Hematopoietic multipotent progenitor cell treated with erythropoietin and hydrocortisone succinate and interleukin-3 and kit ligand, for 8 days (in vitro differentiated cells): ENCODE measurements around the gene SNCG.
"Not testable (repeated sequence)": the region's sequence is repeated elsewhere in the genome, so short reads cannot be mapped to it uniquely, and the experiment has no call there.

ENCODE experiments used
- DNase-seq: peaks from one replicate; pipeline ENCODE4 v3.0.0-alpha.2; 2015

The SNCG gene

GRCh38 chr10:86945361-86946212 is 12.8 kb upstream of the SNCG start:
- DNase-seq: no peak

- no peak for DNase-seq
Observed at GRCh38 chr10:86946213-86947155, 11.9 kb upstream of the SNCG start.

GRCh38 chr10:86947806-86948205 is 10.6 kb upstream of the SNCG start:
- not testable (repeated sequence) for DNase-seq

- DNase-seq: no peak
Observed at GRCh38 chr10:86950349-86950748, 8.1 kb upstream of the SNCG start.

GRCh38 chr10:86951184-86951761 is 7.1 kb upstream of the SNCG start:
- DNase-seq: no peak

GRCh38 chr10:86952106-86952505 is 6.3 kb upstream of the SNCG start:
- DNase-seq: no peak

GRCh38 chr10:86952697-86953096 is 5.7 kb upstream of the SNCG start:
- not testable (repeated sequence) for DNase-seq

GRCh38 chr10:86953747-86954680 is 4.4 kb upstream of the SNCG start:
- no peak for DNase-seq

- DNase-seq: no peak
Observed at GRCh38 chr10:86954681-86955500, 3.5 kb upstream of the SNCG start.

- no peak for DNase-seq
Observed at GRCh38 chr10:86955501-86956194, 2.8 kb upstream of the SNCG start.

- no peak for DNase-seq
Observed at GRCh38 chr10:86956195-86956847, 2.1 kb upstream of the SNCG start.

GRCh38 chr10:86956848-86957448 is 1.5 kb upstream of the SNCG start:
- no peak for DNase-seq

- DNase-seq: no peak
Observed at GRCh38 chr10:86957471-86958115, 806 bp upstream of the SNCG start, which contains the start of gene MMRN2. Gene MMRN2, minus strand, starts transcription at chr10:86957615. Its CDS starts 74 bp downstream, at chr10:86957541.

- no peak for DNase-seq
Observed at GRCh38 chr10:86958901-86959736, 720 bp downstream of the SNCG start.

- DNase-seq: no peak
Observed at GRCh38 chr10:86959737-86960002, 1.3 kb downstream of the SNCG start.

- peak; percentile 67 for DNase-seq
Observed at GRCh38 chr10:86960003-86960862, 1.8 kb downstream of the SNCG start.

- no peak for DNase-seq
Observed at GRCh38 chr10:86960863-86961434, 2.5 kb downstream of the SNCG start.
